Spleen (tissue), 11 donors: ENCODE measurements around the gene CHD3. TPM values are rescaled to one million over a fixed set of nuclear protein-coding genes. Genes with fewer than 3 reads are reported as not detected.

ENCODE experiments used
- DNase-seq: peaks from one replicate; pipeline ENCODE4 v3.0.0-alpha.2; 2020
- H3K27ac ChIP-seq, 8 donors: fragments of 200-600 bp; sonication (generic) in 7 of 8; 1 replicate in 4 of 8; 2 replicates in 4 of 8; pipeline versions ENCODE4 v1.5.0 to v1.8.0; 2016 to 2021; ENCODE audit warnings: inconsistent platforms in 4 of 8, mild to moderate bottlenecking in 4 of 8, moderate library complexity in 1 of 8
- H3K27me3 ChIP-seq, 7 donors: fragments of 200-600 bp; sonication (generic) in 6 of 7; replicated peaks in 1 of 7; 1 replicate in 4 of 7; 2 replicates in 3 of 7; pipeline versions ENCODE4 v1.5.0 to v1.8.0; 2016 to 2021; ENCODE audit warnings: inconsistent platforms in 3 of 7, mild to moderate bottlenecking in 1 of 7
- H3K36me3 ChIP-seq, 6 donors: fragments of 200-600 bp; sonication (generic) in 5 of 6; 1 replicate in 4 of 6; 2 replicates in 2 of 6; pipeline versions ENCODE4 v1.5.0 to v1.8.0; 2016 to 2021; ENCODE audit warnings: inconsistent platforms in 2 of 6
- H3K4me1 ChIP-seq, 6 donors: fragments of 200-600 bp; sonication (generic) in 5 of 6; 1 replicate in 3 of 6; 2 replicates in 3 of 6; pipeline versions ENCODE4 v1.5.0 to v1.8.0; 2016 to 2021; ENCODE audit warnings: inconsistent platforms in 3 of 6
- H3K4me3 ChIP-seq, 8 donors: fragments of 200-600 bp; sonication (generic) in 7 of 8; 1 replicate in 4 of 8; 2 replicates in 4 of 8; pipeline versions ENCODE4 v1.5.0 to v1.8.0; 2016 to 2021; ENCODE audit warnings: inconsistent platforms in 4 of 8, mild to moderate bottlenecking in 4 of 8, moderate library complexity in 2 of 8
- H3K9me3 ChIP-seq, 8 donors: fragments of 200-600 bp; sonication (generic) in 7 of 8; 1 replicate in 4 of 8; 2 replicates in 4 of 8; pipeline versions ENCODE4 v1.5.0 to v1.8.0; 2016 to 2021; ENCODE audit warnings: inconsistent platforms in 4 of 8
- POLR2A ChIP-seq, 3 donors: fragments of 450-650 bp; IDR thresholded peaks; one replicate each; pipeline ENCODE4 v1.5.1; 2017; ENCODE audit warnings: antibody characterized with exemption in 3 of 3, mild to moderate bottlenecking in 1 of 3
- POLR2AphosphoS5 ChIP-seq, 3 donors: sonication (generic); formaldehyde crosslinking; IDR thresholded peaks; one replicate each; pipeline ENCODE4 v1.5.1; 2017; ENCODE audit warnings: antibody characterized with exemption in 3 of 3
- WGBS, 5 donors: extraction: QIAGEN DNeasy Blood & Tissue Kit in 3 of 5; methylation state at CpG; one replicate each; pipeline versions ENCODE4 v1.1.5 to v1.1.7; 2013 to 2018; 5-methylcytosine and 5-hydroxymethylcytosine counted together
- intact Hi-C: fragments of 100-400 bp; cut with DNase I; formaldehyde crosslinking; loops from one replicate; pipeline ENCODE4 v1.15.0; 2023; ENCODE audit warnings: low total_unique reads
- polyA plus RNA-seq, 3 donors: library from polyadenylated mRNA; stranded (reverse); fragments of 200-250 nt; gene quantifications; one replicate each; pipeline ENCODE4 v1.2.1, GENCODE V29; 2013
- total RNA-seq, 7 donors: library from RNA; depleted of rRNA in 3 of 7; stranded (reverse); fragments of >200 nt in 3 of 7; fragmentation: NEBNext Ultra II Directional in 4 of 7; extraction: Animal tissue kit (Norgen Biotek cat#: 25700) in 4 of 7; gene quantifications; one replicate each; pipeline versions ENCODE4 v1.1.0 to v1.2.1, GENCODE V29; 2016 to 2021
- TF ChIP-seq, protein P1 (sequence below), 11 experiments: fragments of 200-600 bp in 7 of 11; fragments of 450-650 bp in 4 of 11; sonication (generic) in 4 of 11; IDR thresholded peaks in 8 of 11; conservative IDR thresholded peaks in 3 of 11; 1 replicate in 7 of 11; 2 replicates in 4 of 11; pipeline versions ENCODE4 v1.4.0 to v1.8.0; 2016 to 2021; ENCODE audit warnings: antibody characterized with exemption in 11 of 11, inconsistent platforms in 4 of 11, mild to moderate bottlenecking in 1 of 11
- donor health status: healthy with polysubstance abuse.
- donor health status: DM: no; HTN: no; CAD: no; lungs with moderate emphysema.
- donor health status: DM: no; HTN: no; CAD: no.
- donor health status: Bipolar disorder and iron deficiency.
- donor health status: healthy.
- donor health status: DM: no; HTN: no; CAD: no.
- donor health status: DM: yes; HTN: yes; CAD: no.

CHD3 gene
- total and polyA plus RNA-seq, 10 donors, result 37.0 to 117 (median 82.5) TPM

GRCh38 chr17:7856011-7856810 is 32.4 kb upstream of the CHD3 start:
- no peaks in the 10 kb centered on the region for H3K9me3 ChIP-seq
- intact Hi-C loops, result no loop called here
- peak overlapping the region; percentile 76 to 99 (median 95) for H3K27ac ChIP-seq
- TF ChIP-seq POLR2A (IDR thresholded peaks at IDR 0.05) (no peak), POLR2AphosphoS5 (IDR thresholded peaks at IDR 0.05) (peak; percentile 73 to 78 (median 76))
- TF ChIP-seq, protein P1, sequence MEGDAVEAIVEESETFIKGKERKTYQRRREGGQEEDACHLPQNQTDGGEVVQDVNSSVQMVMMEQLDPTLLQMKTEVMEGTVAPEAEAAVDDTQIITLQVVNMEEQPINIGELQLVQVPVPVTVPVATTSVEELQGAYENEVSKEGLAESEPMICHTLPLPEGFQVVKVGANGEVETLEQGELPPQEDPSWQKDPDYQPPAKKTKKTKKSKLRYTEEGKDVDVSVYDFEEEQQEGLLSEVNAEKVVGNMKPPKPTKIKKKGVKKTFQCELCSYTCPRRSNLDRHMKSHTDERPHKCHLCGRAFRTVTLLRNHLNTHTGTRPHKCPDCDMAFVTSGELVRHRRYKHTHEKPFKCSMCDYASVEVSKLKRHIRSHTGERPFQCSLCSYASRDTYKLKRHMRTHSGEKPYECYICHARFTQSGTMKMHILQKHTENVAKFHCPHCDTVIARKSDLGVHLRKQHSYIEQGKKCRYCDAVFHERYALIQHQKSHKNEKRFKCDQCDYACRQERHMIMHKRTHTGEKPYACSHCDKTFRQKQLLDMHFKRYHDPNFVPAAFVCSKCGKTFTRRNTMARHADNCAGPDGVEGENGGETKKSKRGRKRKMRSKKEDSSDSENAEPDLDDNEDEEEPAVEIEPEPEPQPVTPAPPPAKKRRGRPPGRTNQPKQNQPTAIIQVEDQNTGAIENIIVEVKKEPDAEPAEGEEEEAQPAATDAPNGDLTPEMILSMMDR (IDR thresholded peaks at IDR 0.05 in 8 of 11, conservative IDR thresholded peaks at IDR 0.05 in 3 of 11), result no peak
- peaks cover 37 to 78% (median 55%) of the 10 kb centered on the region in 6 donors for H3K4me1 ChIP-seq
- DNase-seq, result peak; percentile 91
- H3K27me3 ChIP-seq, result no peaks in the 10 kb centered on the region
- H3K4me3 ChIP-seq, result peak overlapping the region; percentile 43 to 80 (median 71)
- peaks cover 0 to 68% (median 30%) of the 10 kb centered on the region in 6 donors for H3K36me3 ChIP-seq
- 5 to 10% (median 8%) methylated on average over 26 to 29 of the region's 29 CpGs for WGBS, 5 donors

GRCh38 chr17:7856811-7857712 is 31.5 kb upstream of the CHD3 start, which contains the start of gene NAA38:
NAA38 (minus strand) TSS chr17:7857559; CDS start chr17:7857463, 96 bp downstream.
- DNase-seq, result peak; percentile 97
- TF ChIP-seq, protein P1 (IDR thresholded peaks at IDR 0.05 in 8 of 11, conservative IDR thresholded peaks at IDR 0.05 in 3 of 11), result peak in 10 of 11 experiments; percentile 6 to 69 (median 52)
- TF ChIP-seq POLR2A (IDR thresholded peaks at IDR 0.05), result peak in 1 of 3 donors; percentile 46
- TF ChIP-seq POLR2AphosphoS5 (IDR thresholded peaks at IDR 0.05), result peak; percentile 92 to 97 (median 92)
- H3K4me1 ChIP-seq, result peaks cover 29 to 70% (median 47%) of the 10 kb centered on the region in 6 donors
- intact Hi-C loops, result no loop called here
- H3K27ac ChIP-seq, result peak within 1 kb of the TSS; percentile 76 to 99 (median 95)
- H3K4me3 ChIP-seq, result peak within 1 kb of the TSS; percentile 43 to 80 (median 71)
- 0 to 1% (median 0%) methylated on average over 55 to 64 of the region's 64 CpGs for WGBS, 5 donors
- H3K9me3 ChIP-seq, result no peaks in the 10 kb centered on the region
- peaks cover 0 to 59% (median 23%) of the 10 kb centered on the region in 6 donors for H3K36me3 ChIP-seq
- H3K27me3 ChIP-seq, result no peaks in the 10 kb centered on the region

- peaks cover 27 to 70% (median 48%) of the 10 kb centered on the region in 6 donors for H3K4me1 ChIP-seq
- TF ChIP-seq, protein P1 (IDR thresholded peaks at IDR 0.05 in 8 of 11, conservative IDR thresholded peaks at IDR 0.05 in 3 of 11), result peak in 1 of 11 experiments; percentile 2
- TF ChIP-seq POLR2A (IDR thresholded peaks at IDR 0.05), result peak in 1 of 3 donors; percentile 56
- TF ChIP-seq POLR2AphosphoS5 (IDR thresholded peaks at IDR 0.05), result peak; percentile 68 to 87 (median 69)
- peaks cover 0 to 51% (median 14%) of the 10 kb centered on the region in 6 donors for H3K36me3 ChIP-seq
- WGBS, 5 donors, result 3 to 9% (median 5%) methylated on average over 43 to 48 of the region's 48 CpGs
- peak within 1 kb of the TSS; percentile 43 to 80 (median 71) for H3K4me3 ChIP-seq
- DNase-seq, result peak; percentile 95
- H3K27me3 ChIP-seq, result no peaks in the 10 kb centered on the region
- no peaks in the 10 kb centered on the region for H3K9me3 ChIP-seq
- intact Hi-C loops, result no loop called here
- peak within 1 kb of the TSS; percentile 76 to 99 (median 95) for H3K27ac ChIP-seq
These were observed 30.7 kb upstream of the CHD3 start, which contains the start of gene CYB5D1 for GRCh38 chr17:7857713-7858521. CYB5D1 (plus strand) TSS chr17:7858003; CDS start chr17:7858135, 132 bp downstream.
